Thoracic aorta (tissue), 2 donors: ENCODE results near the gene VAX1. TPM values are rescaled to one million over a fixed set of nuclear protein-coding genes. Genes with fewer than 3 reads are reported as not detected.

Source experiments
- ATAC-seq: fragments of 150-250 bp; one replicate; pipeline ENCODE4 v1.8.0; 2017; ENCODE audit warnings: low read depth; ENCODE audit not compliant: insufficient number of reproducible peaks, low FRiP score
- DNase-seq: peaks from one replicate; pipeline ENCODE4 v3.0.0-alpha.2; 2020; ENCODE audit warnings: low spot score
- H3K27ac ChIP-seq, 2 donors: fragments of 200-600 bp; sonication (generic); 1 replicate in 1 of 2; 2 replicates in 1 of 2; pipeline ENCODE4 v1.5.1; 2016; ENCODE audit warnings: mild to moderate bottlenecking in 2 of 2, moderate library complexity in 2 of 2
- H3K27me3 ChIP-seq: fragments of 200-600 bp; sonication (generic); replicated peaks from 2 replicates; pipeline ENCODE4 v1.6.0; 2016; ENCODE audit warnings: mild to moderate bottlenecking; ENCODE audit not compliant: insufficient read depth
- H3K36me3 ChIP-seq: fragments of 200-600 bp; sonication (generic); one replicate; pipeline ENCODE4 v1.5.1; 2016
- H3K4me1 ChIP-seq, 2 donors: fragments of 200-600 bp; sonication (generic); 1 replicate in 1 of 2; 2 replicates in 1 of 2; pipeline versions ENCODE4 v1.5.1 to v1.6.0; 2016; ENCODE audit warnings: low read depth in 2 of 2, mild to moderate bottlenecking in 1 of 2; ENCODE audit not compliant: control insufficient read depth in 1 of 2
- H3K4me3 ChIP-seq: fragments of 200-600 bp; sonication (generic); 2 replicates; pipeline ENCODE4 v1.5.1; 2016; ENCODE audit warnings: mild to moderate bottlenecking
- H3K9me3 ChIP-seq: fragments of 200-600 bp; sonication (generic); 2 replicates; pipeline ENCODE4 v1.5.1; 2016
- total RNA-seq, 2 donors: library from RNA; depleted of rRNA; stranded (reverse); fragments of >200 nt; gene quantifications; one replicate each; pipeline versions ENCODE4 v1.1.0 to v1.2.3, GENCODE V29; 2016
- TF ChIP-seq, protein P1 (sequence below): fragments of 200-600 bp; sonication (generic); IDR thresholded peaks from one replicate; pipeline ENCODE4 v1.5.1; 2019; ENCODE audit warnings: antibody characterized with exemption

VAX1 gene
- total RNA-seq, 2 donors from 2014 or later: not detected

DNA sequence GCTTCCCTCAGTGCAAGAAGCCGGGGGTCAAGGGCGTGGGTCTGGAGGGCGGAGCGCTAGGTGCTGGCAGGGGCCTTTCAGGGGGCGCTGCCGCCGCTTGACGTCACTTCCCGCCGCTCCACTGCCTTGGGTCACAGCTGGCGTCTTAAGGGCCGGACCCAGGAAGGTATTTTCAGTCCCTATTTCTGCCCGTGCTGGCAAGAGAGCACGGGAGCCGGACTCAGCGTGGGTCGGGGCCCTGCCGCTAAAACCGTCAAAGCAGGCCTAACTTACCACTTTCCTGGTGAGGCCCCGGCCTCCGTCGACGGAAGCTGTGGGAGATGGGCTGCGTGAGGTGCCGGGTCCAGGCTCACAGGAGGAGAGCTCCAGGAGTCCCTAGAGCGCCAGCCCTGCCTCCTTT lies 12.0 kb downstream of the VAX1 start:
- no peak overlapping the region for H3K27ac ChIP-seq
- H3K9me3 ChIP-seq: no peaks in the 10 kb centered on the region
- no peak for DNase-seq
- peaks cover 6% of the 10 kb centered on the region for H3K27me3 ChIP-seq
- no peak overlapping the region for H3K4me3 ChIP-seq
- TF ChIP-seq, protein P1, sequence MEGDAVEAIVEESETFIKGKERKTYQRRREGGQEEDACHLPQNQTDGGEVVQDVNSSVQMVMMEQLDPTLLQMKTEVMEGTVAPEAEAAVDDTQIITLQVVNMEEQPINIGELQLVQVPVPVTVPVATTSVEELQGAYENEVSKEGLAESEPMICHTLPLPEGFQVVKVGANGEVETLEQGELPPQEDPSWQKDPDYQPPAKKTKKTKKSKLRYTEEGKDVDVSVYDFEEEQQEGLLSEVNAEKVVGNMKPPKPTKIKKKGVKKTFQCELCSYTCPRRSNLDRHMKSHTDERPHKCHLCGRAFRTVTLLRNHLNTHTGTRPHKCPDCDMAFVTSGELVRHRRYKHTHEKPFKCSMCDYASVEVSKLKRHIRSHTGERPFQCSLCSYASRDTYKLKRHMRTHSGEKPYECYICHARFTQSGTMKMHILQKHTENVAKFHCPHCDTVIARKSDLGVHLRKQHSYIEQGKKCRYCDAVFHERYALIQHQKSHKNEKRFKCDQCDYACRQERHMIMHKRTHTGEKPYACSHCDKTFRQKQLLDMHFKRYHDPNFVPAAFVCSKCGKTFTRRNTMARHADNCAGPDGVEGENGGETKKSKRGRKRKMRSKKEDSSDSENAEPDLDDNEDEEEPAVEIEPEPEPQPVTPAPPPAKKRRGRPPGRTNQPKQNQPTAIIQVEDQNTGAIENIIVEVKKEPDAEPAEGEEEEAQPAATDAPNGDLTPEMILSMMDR: no peak
- H3K4me1 ChIP-seq: peaks cover 0 to under 1% of the 10 kb centered on the region in 2 donors
- no peak for ATAC-seq
- no peaks in the 10 kb centered on the region for H3K36me3 ChIP-seq

DNA sequence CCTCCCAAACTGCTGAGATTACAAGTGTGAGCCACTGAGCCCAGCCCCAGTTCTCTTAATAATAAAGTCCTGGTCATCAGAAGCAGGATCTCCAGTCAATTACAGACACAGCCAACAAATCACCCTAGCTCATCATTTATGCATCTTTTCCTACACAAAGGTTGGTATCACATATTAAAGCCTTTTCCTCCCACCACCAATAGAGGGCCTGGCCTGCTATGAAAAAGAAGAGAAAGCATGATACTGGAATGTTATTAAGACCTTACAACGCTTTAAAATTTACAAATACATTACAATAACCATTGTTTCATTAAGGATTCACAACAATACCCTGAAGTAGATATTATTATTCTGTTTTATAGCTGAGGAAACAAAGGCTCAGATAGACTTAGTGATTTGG lies 25.9 kb downstream of the VAX1 start:
- no peak for ATAC-seq
- H3K36me3 ChIP-seq: no peaks in the 10 kb centered on the region
- no peak overlapping the region for H3K4me3 ChIP-seq
- H3K9me3 ChIP-seq: no peaks in the 10 kb centered on the region
- DNase-seq: no peak
- H3K27ac ChIP-seq: no peak overlapping the region
- H3K4me1 ChIP-seq: no peaks in the 10 kb centered on the region
- no peaks in the 10 kb centered on the region for H3K27me3 ChIP-seq
- TF ChIP-seq, protein P1: no peak

- no peak for DNase-seq
- H3K4me1 ChIP-seq: no peaks in the 10 kb centered on the region
- H3K36me3 ChIP-seq: no peaks in the 10 kb centered on the region
- ATAC-seq: no peak
- no peaks in the 10 kb centered on the region for H3K9me3 ChIP-seq
- H3K27me3 ChIP-seq: no peaks in the 10 kb centered on the region
- H3K4me3 ChIP-seq: no peak overlapping the region
- TF ChIP-seq, protein P1: no peak
- no peak overlapping the region for H3K27ac ChIP-seq
Observed at GRCh38 chr10:117107238-117107637, 30.8 kb downstream of the VAX1 start.

GRCh38 chr10:117096599-117097201 lies 41.4 kb downstream of the VAX1 start:
- no peaks in the 10 kb centered on the region for H3K9me3 ChIP-seq
- no peak overlapping the region for H3K4me3 ChIP-seq
- no peak for ATAC-seq
- H3K27me3 ChIP-seq: no peaks in the 10 kb centered on the region
- H3K4me1 ChIP-seq: no peaks in the 10 kb centered on the region
- no peaks in the 10 kb centered on the region for H3K36me3 ChIP-seq
- TF ChIP-seq, protein P1: no peak
- DNase-seq: no peak
- H3K27ac ChIP-seq: no peak overlapping the region

DNA sequence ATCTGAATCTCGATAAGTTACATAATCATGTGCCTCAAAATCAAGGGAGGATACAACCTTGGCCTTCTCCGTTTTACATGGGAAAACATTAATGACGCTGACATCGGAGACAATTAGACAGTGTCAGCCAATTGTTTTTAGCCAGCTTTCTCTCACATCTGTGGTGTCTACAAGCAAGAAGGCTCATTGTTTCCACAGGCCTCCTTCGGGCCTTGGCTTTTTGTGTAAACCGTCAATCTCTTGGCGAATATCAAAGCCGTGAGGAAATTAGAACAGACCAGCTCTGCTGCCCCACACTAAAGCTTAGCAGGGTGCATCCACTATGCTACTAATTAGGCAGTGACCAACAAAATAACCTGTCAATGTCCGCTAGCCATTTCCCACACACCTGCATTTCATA lies 43.2 kb downstream of the VAX1 start:
- TF ChIP-seq, protein P1: no peak
- H3K4me3 ChIP-seq: no peak overlapping the region
- no peaks in the 10 kb centered on the region for H3K9me3 ChIP-seq
- no peak overlapping the region for H3K27ac ChIP-seq
- no peaks in the 10 kb centered on the region for H3K27me3 ChIP-seq
- H3K36me3 ChIP-seq: no peaks in the 10 kb centered on the region
- no peaks in the 10 kb centered on the region for H3K4me1 ChIP-seq
- DNase-seq (no peak), ATAC-seq (no peak)
